ENCODE data around the gene RASAL2. TPM values are rescaled to one million over a fixed set of nuclear protein-coding genes. Genes with fewer than 3 reads are reported as not detected.

Gene RASAL2
- total RNA-seq, 1 donor from 2014 or later = 12.4 TPM

DNA sequence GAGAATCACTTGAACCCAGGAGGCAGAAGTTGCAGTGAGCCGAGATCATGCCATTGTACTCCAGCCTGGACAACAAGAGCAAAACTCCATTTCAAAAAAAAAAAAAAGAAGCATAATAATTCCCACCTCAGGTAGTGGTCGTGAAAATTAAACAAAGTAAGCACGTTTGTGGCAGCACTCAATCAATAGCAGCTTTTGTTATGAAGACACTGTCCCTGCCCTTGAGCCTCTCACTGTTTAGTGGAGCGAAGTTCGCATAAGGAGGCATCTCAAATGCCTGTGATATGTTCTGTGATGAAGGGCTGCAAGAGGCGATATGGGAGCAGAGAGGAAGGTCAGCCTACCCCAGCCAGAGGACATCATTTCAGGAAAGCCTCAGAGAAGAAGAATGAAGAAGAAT, 43.8 kb upstream of the RASAL2 start:
- H3K4me3 ChIP-seq (ENCODE audit: low read depth, low read length) = no peak overlapping the region
- no peak for DNase-seq (ENCODE audit: low read depth)
- H3K27me3 ChIP-seq (ENCODE audit: control insufficient read depth, insufficient read depth, low read length) = no peaks in the 10 kb centered on the region
- TF ChIP-seq, protein P1, sequence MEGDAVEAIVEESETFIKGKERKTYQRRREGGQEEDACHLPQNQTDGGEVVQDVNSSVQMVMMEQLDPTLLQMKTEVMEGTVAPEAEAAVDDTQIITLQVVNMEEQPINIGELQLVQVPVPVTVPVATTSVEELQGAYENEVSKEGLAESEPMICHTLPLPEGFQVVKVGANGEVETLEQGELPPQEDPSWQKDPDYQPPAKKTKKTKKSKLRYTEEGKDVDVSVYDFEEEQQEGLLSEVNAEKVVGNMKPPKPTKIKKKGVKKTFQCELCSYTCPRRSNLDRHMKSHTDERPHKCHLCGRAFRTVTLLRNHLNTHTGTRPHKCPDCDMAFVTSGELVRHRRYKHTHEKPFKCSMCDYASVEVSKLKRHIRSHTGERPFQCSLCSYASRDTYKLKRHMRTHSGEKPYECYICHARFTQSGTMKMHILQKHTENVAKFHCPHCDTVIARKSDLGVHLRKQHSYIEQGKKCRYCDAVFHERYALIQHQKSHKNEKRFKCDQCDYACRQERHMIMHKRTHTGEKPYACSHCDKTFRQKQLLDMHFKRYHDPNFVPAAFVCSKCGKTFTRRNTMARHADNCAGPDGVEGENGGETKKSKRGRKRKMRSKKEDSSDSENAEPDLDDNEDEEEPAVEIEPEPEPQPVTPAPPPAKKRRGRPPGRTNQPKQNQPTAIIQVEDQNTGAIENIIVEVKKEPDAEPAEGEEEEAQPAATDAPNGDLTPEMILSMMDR (IDR thresholded peaks at IDR 0.05; ENCODE audit: insufficient read depth, low read length, severe bottlenecking) = no peak
- FAIRE-seq = no peak
- no peaks in the 10 kb centered on the region for H3K36me3 ChIP-seq (ENCODE audit: control insufficient read depth, insufficient read depth, low read length)

DNA sequence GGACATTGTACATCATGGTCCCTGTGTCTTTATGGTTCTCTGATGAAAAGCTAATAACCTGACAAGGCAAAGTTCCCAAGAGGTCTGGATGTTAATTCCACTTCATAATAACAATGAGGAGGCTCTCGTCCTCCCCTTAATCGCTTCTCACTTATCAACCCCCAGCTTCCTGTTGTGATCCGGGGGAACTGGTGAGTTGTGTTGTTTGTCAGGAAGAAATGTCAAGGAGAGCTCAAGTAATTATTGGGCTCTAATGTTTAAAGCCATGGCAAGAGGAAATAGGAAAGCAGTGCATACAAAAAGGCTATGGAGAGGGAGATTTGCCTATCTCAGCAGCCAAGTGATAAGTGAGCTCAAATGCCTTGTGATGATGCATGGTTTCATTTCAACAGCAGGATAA, 42.8 kb upstream of the RASAL2 start:
- no peaks in the 10 kb centered on the region for H3K36me3 ChIP-seq (ENCODE audit: control insufficient read depth, insufficient read depth, low read length)
- H3K4me3 ChIP-seq (ENCODE audit: low read depth, low read length) = no peak overlapping the region
- DNase-seq (ENCODE audit: low read depth) = no peak
- FAIRE-seq = no peak
- TF ChIP-seq, protein P1 (IDR thresholded peaks at IDR 0.05; ENCODE audit: insufficient read depth, low read length, severe bottlenecking) = no peak
- no peaks in the 10 kb centered on the region for H3K27me3 ChIP-seq (ENCODE audit: control insufficient read depth, insufficient read depth, low read length)

DNA sequence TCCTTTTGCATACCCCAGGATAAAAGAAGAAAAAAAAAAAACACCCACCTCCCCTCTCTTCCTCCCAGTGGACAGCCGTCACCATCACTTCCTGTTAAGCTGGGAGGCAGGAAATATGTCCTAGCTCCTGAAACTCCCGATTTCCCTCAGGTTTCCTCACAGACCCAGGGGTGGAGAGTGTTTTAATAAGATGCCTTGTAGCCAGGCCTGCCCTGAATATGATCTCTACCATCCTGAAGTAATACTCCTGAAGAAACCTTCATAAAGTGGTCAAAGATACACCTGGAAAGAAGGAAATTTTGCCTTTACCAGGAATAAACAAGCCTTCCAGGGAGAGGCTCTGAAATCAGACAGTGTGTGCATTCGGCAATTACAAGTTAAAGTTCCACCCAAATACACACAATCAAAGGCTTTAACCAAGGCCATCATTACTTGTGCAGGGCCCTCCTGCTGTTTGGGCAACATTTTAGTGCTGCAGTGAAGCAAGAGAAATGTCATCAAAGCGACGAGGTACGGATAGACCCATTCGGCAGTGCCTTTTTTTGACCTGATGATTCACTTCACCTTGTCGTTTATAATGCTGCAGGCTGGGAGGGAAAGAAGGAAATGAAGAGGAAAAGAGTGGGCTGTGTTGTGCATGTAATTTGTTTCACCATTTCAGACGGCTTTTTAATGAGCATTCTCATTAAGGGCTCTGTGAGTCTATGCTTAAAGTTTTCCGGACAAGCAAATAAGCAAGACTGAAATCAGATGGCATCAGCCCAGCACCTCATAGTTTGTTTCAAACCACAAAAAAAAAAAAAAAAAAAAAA, 41.0 kb upstream of the RASAL2 start:
- H3K4me3 ChIP-seq (ENCODE audit: low read depth, low read length) = no peak overlapping the region

DNA sequence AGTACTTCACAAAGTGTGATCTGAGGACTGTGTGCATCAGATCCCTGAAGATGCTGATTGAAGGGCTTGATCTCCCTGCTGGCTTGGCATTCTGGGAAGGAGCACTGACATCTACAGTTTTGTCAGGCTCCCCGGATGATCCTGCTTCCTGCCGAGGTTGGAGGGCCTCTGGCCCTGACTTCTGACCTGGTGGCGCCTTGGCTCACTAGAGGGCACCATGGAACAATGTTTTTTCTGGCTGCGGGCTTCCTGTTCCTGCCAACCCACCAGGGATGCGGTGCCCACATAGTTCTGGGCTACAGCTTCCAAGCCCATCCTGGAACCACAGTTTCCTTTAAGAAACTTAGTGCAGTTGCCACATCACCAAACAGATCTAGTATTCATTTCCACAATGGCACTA, 38.8 kb upstream of the RASAL2 start:
- Histone ChIP-seq H3K4me3 (ENCODE audit: low read depth, low read length) (no peak overlapping the region), H3K36me3 (ENCODE audit: control insufficient read depth, insufficient read depth, low read length) (no peaks in the 10 kb centered on the region), H3K27me3 (ENCODE audit: control insufficient read depth, insufficient read depth, low read length) (no peaks in the 10 kb centered on the region)
- TF ChIP-seq, protein P1 (IDR thresholded peaks at IDR 0.05; ENCODE audit: insufficient read depth, low read length, severe bottlenecking) = peak; percentile 50
- FAIRE-seq = no peak
- peak; percentile 40 for DNase-seq (ENCODE audit: low read depth)

More for the DNA sequence above, 41.0 kb upstream of the RASAL2 start:
- peak; percentile 34 for DNase-seq (ENCODE audit: low read depth)
- no peak for FAIRE-seq
- no peaks in the 10 kb centered on the region for H3K27me3 ChIP-seq (ENCODE audit: control insufficient read depth, insufficient read depth, low read length)
- TF ChIP-seq, protein P1 (IDR thresholded peaks at IDR 0.05; ENCODE audit: insufficient read depth, low read length, severe bottlenecking) = no peak
- no peaks in the 10 kb centered on the region for H3K36me3 ChIP-seq (ENCODE audit: control insufficient read depth, insufficient read depth, low read length)

DNA sequence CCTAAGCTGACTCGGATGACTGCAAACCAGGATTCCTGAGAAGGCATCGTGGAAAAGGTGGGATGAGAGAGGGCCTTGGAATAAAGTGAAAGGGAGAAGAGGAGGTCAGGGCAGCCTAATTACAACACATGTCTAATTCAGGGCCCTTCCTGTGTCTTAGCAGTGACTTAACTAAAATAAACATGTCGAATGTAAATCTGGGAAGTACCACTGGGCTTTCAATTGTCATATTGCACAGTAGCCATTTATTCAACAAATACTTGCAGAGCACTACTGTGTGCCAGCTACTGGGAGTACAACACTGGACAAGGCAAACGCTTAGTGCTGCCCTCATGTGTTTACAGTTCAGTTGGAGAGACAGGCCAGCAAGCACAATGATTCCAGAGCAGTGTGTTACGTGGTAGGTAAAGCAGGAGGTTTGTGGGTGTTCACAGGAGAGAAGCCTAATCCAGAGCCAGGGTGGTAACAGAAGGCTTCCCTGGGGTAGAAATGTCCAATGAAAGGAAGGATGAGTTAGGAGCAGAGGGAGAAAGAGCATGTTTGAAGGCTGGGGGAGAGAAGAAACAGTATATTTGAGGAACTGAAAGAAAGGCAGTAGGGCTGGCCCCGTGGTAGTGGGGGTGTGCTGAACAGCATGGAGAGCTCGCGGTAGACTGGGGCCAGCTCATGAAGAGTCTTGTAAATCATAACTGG, 38.0 kb upstream of the RASAL2 start:
- TF ChIP-seq, protein P1 (IDR thresholded peaks at IDR 0.05; ENCODE audit: insufficient read depth, low read length, severe bottlenecking) = peak; percentile 31
- Histone ChIP-seq H3K4me3 (ENCODE audit: low read depth, low read length) (no peak overlapping the region), H3K36me3 (ENCODE audit: control insufficient read depth, insufficient read depth, low read length) (no peaks in the 10 kb centered on the region), H3K27me3 (ENCODE audit: control insufficient read depth, insufficient read depth, low read length) (no peaks in the 10 kb centered on the region)
- FAIRE-seq (no peak), DNase-seq (ENCODE audit: low read depth) (peak; percentile 70)
